ENCODE results near the gene DPYSL5. TPM values are rescaled to one million over a fixed set of nuclear protein-coding genes. Genes with fewer than 3 reads are reported as not detected.

The DPYSL5 gene
- total and polyA plus RNA-seq, 2 of the 8 experiments (the other 6 are each of a cell fraction or from before 2014, with no cell fraction given), result 11.9 to 16.4 TPM

DNA sequence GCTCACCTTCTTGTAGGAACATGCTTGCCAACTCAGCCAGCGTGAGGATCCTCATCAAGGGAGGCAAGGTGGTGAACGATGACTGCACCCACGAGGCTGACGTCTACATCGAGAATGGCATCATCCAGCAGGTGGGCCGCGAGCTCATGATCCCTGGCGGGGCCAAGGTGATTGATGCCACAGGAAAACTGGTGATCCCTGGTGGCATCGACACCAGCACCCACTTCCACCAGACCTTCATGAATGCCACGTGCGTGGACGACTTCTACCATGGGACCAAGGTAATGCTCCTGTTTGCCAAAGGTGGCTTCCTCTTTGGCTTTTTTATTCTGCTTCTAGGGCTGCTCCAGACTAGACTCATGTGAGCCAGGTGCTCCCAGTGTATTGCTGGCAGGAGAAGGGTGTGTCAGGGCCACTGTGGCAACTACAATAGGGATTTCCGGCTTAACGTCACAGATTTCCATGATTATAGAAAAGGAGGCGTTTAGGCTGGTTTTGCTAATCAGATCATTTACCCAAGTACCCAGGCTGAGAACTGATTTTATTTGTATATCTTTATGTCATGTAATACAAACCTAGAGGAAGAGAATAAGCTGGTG is 50.6 kb downstream of the DPYSL5 start (continued):
- no peak for TF ChIP-seq HDAC6 (IDR thresholded peaks at IDR 0.05; ENCODE audit: low read depth, low read length)
- TF ChIP-seq CBX8 (IDR thresholded peaks at IDR 0.05; ENCODE audit: borderline replicate concordance, low read depth, low read length), result no peak
- TF ChIP-seq SIN3A (conservative IDR thresholded peaks at IDR 0.05 in 1 of 2, IDR thresholded peaks at IDR 0.05 in 1 of 2; ENCODE audit: low read depth in 1 of 2, low read length in 2 of 2), result no peak
- no peak for TF ChIP-seq RAD21 (IDR thresholded peaks at IDR 0.05 in 1 of 2, conservative IDR thresholded peaks at IDR 0.05 in 1 of 2; ENCODE audit: low read depth in 2 of 2, low read length in 2 of 2)
- TF ChIP-seq CTBP2 (IDR thresholded peaks at IDR 0.05; ENCODE audit: borderline replicate concordance, insufficient read depth, insufficient read length, low read length), result no peak
- no peak for TF ChIP-seq EZH2 (IDR thresholded peaks at IDR 0.05; ENCODE audit: low read depth, low read length, severe bottlenecking)
- no peak for TF ChIP-seq SP2 (IDR thresholded peaks at IDR 0.05; ENCODE audit: low read length)
- TF ChIP-seq GTF2F1 (IDR thresholded peaks at IDR 0.05; ENCODE audit: borderline replicate concordance, low read depth, low read length), result no peak
